Gastrocnemius medialis (tissue), 4 donors: ENCODE results near the gene SH2D1B.

ENCODE experiments used
- CTCF ChIP-seq, 5 experiments: fragments of 450-650 bp in 3 of 5; fragments of 200-600 bp in 2 of 5; sonication (generic) in 2 of 5; IDR thresholded peaks in 4 of 5; conservative IDR thresholded peaks in 1 of 5; 1 replicate in 4 of 5; 2 replicates in 1 of 5; pipeline ENCODE4 v1.5.1; 2016 to 2019; ENCODE audit warnings: antibody characterized with exemption in 5 of 5, mild to moderate bottlenecking in 3 of 5, moderate library complexity in 3 of 5
- POLR2A ChIP-seq, 2 donors: fragments of 450-650 bp; IDR thresholded peaks; one replicate each; pipeline ENCODE4 v1.6.1; 2017; ENCODE audit warnings: antibody characterized with exemption in 2 of 2, mild to moderate bottlenecking in 2 of 2, moderate library complexity in 2 of 2

DNA sequence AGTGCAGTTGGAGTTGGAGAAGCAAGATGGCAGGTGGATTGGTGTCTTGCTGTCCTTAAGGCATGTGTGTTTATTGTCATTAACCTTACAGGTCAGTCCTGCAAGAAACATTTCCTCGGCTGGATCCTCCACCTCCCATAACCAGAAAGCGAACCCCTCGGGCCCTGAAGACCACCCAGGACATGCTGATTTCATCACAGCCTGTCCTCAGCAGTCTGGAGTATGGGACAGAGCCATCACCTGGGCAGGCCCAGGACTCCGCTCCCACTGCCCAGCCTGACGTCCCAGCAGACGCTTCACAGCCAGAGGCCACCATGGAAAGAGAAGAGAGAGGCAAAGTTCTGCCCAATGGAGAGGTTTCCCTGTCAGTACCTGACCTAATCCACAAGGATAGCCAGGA, 28.8 kb downstream of the SH2D1B start:
- TF ChIP-seq CTCF (IDR thresholded peaks at IDR 0.05 in 4 of 5, conservative IDR thresholded peaks at IDR 0.05 in 1 of 5), result no peak
- TF ChIP-seq POLR2A (IDR thresholded peaks at IDR 0.05), result no peak
